CD4-positive, alpha-beta T cell treated with Interleukin-15 for 1 hour (primary cell): ENCODE measurements around the gene RYR1.
"Not testable (repeated sequence)": the region's sequence is repeated elsewhere in the genome, so short reads cannot be mapped to it uniquely, and the experiment has no call there.

Experiments
- DNase-seq: peaks from one replicate; pipeline ENCODE4 v3.0.0-alpha.2; 2020

RYR1 gene

DNA sequence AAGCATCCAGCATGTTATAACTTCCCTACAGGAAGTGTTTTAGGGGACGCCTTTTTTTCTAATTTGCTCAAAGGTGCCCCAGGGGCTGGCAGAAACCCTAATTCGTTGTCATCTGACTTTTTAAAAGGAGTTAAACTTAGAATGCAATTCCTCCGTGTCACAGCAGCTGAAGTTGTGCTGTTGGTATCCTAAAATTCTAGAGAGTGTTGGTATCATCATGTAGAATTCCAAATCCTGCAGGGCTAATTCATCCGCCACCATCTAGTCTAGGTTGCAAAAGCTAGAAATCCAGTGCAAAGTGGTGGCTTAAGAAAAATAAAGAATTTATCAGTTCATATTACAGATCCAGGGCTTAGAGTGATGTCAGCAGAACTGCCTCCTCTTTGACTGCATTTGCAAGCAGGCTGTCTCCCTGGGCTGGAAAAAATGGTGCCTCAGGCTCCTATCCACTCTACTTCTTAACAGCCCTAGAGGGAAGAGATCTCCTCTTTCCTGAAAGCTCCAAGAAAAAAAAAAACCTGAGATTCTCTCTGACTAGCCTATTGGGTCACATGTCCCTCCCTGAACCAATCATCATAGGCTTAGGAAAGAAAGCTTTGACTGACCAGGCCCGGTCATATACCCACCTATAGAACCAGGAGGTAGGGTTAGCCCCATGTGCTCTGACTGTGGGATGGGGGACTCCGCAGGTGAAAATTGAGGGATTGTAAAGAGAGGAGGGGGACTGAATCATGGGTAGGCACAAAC, 111.3 kb downstream of the RYR1 start:
- no peak for DNase-seq

DNA sequence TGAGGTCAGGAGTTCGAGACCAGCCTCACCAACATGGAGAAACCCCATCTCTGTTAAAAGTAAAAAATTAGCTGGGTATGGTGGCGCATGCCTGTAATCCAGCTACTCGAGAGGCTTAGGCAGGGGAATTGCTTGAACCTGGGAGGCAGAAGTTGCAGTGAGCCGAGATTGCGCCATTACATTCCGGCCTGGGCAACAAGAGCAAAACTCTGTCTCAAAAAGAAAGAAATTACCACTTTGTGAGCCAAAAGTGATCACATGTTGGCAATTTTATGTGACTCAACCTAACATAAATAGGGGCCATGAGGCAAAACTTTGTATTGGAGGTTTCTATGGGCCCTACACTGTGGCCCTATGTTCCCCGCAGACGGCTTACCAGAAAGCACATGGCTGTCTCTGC, 112.1 kb downstream of the RYR1 start:
- no peak for DNase-seq

DNA sequence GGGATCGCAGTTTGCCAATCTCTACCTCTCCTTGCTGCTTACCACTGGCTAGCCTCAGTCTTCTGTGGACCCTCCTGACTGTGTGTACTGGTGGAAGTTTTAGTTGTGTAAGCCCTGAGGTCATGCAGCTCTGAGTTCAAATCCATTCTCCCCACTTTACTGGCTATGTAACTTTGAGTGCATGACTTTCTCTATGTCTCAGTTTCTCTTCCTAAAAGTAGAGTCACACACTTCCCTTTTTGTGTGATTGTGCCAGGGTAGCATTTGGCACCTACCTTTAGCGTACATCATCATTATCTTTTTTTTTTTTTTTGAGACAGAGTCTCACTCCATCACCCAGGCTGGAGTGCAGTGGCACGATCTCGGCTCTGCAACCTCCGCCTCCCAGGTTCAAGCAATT, 113.9 kb downstream of the RYR1 start:
- DNase-seq: no peak

DNA sequence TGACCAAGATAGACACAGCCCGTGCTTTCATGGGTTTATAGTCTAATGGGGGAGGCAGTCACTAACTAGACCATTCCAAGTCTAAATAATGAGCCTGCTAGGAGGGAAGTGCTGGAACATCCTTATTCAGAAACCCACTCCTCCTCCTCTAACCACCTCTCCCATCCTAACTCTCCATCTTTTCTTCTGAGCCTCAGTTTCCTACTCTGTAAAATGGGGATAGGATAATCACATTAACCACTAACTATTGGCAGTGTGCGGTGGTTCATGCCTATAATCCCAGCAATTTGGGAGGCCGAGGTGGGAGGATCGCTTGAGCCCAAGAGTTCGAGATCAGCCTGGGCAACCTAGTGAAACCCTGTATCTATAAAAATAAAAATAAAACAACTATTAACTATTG, 115.6 kb downstream of the RYR1 start:
- DNase-seq: no peak

DNA sequence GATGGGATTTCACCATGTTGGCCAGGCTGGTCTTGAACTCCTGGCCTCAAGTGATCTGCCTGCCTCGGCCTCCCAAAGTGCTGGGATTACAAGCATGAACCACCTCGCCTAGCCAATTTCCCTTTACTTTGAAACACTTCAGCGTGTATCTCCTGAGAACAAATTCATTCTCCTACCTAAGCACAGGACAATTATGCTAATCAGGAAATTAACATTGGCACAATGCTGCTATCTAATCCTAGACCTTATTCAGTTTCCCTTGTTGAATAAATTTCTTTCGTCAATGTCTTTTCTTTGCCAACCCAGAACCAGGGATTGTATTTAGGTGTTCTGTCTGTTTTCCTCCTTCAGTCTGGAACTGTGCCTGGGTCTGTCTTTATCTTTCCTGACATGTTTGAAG, 116.5 kb downstream of the RYR1 start:
- DNase-seq: no peak

DNA sequence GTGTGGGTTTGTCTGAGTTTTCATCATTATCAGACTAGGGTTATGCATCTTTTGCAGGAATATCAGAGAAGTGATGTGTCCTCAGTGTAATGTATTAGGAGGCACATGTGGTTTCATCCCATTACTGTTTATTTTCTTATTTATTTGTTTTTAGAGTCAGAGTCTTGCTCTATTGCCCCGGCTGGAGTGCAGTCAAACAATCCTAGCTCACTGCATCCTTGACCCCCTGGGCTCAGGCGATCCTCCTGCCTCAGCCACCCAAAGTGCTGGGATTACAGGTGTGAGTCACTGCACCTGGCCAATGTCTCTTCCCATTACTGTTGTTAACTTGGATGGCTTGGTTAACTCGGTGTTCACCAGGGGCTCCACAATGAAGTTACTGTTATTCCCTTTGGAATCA, 116.9 kb downstream of the RYR1 start:
- no peak for DNase-seq

DNA sequence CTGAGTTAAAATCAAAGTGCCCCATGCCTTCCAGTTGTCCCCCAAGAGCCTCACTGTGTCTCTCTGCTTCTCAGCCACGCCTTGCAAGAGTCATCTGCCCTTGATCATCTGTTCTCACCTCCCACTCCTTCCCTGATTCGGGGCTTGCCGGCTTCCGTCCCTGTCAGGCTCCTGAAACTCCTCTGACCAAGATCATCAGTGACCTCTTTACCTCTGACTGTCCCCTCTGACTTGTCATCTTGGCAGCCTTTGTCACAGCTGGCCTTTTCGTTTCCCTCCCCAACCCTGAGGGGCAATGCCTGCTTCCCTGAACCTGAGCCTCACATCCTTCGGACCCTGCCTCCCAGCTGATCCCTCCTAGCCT, 117.9 kb downstream of the RYR1 start:
- no peak for DNase-seq

DNA sequence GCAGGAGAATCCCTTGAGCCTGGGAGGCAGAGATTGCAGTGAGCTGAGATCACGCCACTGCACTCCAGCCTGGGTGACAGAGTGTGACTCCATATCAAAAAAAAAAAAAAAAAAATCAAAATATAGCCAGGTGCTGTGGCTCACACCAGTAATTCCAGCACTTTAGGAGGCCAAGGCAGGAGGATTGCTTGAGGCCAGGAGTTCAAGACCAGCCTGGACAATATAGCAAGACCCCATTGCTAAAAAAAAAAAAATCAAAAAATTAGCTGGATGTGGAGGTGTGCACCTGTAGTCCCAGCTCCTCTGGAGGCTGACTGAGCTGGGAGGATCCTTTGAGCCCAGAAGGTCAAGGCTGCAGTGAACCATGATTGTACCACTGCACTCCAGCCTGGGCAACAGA, 119.7 kb downstream of the RYR1 start:
- not testable (repeated sequence) for DNase-seq

DNA sequence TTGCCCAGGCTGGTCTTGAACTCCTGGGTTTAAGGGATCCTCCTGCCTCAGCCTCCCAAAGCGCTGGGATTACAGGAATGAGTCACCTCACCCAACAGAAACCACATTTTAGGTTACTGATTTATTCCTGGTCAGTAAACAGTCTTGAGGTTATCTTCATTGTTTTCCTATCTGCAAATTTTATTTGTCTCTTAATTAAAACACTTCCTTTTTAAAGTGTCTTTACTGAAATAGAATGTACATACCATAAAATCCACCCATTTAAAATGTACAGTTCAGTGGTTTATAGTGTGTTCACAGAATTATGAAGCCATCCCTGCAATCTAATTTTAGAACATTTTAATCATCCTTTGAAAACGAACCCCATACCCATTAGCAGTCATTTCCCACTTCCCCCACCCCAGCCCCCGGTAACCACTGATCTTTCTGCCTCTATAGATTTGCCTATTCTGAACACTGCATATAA, 121.2 kb downstream of the RYR1 start:
- DNase-seq: no peak

DNA sequence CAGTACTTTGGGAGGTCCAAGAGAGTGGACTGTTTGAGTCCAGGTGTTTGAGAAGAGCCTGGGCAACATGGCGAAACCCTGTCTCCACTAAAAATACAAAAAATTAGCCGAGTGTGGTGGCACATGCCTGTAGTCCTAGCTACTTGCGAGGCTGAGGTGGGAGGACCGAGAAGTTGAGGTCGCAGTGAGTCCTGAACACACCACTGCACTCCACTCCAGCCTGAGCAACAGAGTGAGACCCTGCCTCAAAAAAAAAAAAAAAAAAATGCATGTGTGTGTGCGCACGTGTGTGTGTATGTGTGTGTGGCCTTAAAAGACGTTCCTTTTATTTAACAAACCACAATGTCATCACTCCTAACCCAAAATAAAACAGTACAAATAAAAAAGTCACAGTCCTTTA, 121.7 kb downstream of the RYR1 start:
- DNase-seq: no peak

DNA sequence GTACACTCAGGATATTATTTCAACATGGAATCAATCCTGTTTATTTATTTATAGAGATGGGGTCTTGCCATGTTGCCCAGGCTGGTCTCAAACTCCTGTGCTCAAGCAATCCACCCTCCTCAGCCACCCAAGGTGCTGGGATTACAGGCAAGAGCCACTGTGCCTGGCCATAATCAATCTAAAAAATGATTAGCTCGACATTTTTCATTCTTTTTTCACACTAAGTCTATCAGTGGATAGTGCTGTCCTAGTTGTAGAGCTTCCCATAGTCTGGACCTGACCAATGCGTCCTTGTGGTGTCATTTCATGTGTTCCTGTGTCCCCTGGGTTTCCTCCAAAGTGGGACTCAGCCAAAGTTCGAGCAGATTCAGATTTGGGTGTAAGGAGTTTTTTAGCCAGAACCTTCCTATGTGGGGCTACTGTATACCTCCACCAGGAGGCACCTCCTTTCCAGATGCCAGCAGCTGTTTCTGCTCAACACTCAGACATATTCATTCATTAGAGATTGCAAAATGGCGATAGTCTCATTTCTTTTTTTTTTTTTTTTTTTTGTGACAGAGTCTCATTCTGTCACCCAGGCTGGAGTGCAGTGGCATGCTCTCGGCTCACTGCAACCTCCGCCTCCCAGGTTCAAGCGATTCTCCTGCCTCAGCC, 123.2 kb downstream of the RYR1 start:
- no peak for DNase-seq

DNA sequence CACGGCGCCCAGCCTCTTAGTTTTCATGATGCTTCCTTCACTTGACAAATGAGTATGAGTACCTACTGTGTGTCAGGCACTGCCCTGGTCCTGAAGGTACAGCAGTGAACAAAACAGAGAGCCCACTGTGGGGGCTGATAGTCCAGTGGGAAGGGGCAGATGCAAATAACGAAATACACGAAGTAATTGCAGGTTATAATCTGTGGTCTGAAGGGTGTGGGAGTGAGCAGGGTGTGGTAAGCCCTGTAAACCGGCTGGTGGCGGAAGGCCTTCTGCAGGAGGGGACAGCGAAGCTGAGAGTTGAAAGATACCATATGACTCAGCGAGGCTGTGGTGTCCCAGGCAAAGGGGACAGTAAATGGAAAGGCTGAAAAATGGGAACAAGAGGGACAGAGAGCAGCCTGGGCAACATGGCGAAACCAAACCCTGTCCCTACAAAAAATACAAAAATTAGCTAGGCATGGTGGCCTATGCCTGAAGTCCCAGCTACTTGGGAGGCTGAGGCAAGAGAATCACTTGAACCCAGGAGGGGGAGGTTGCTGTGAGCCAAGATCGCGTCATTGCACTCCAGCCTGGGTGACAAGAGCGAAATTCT, 123.8 kb downstream of the RYR1 start:
- peak; percentile 48 for DNase-seq

DNA sequence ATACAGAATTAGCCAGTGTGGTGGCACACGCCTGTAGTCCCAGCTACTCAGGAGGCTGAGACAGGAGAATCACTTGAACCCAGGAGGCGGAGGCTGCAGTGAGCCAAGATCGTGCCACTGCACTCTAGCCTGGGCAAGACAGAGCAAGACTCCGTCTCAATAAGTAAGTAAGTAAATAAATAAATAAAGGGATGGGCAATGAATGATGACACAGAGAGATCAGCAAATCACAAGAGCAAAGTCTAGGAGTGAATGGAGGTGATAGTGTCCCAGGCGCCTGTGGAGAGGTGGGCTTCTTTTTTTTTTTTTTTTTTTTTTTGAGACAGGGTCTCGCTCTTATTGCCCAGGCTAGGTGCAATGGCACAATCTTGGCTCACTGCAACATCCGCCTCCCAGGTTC, 125.4 kb downstream of the RYR1 start:
- not testable (repeated sequence) for DNase-seq

DNA sequence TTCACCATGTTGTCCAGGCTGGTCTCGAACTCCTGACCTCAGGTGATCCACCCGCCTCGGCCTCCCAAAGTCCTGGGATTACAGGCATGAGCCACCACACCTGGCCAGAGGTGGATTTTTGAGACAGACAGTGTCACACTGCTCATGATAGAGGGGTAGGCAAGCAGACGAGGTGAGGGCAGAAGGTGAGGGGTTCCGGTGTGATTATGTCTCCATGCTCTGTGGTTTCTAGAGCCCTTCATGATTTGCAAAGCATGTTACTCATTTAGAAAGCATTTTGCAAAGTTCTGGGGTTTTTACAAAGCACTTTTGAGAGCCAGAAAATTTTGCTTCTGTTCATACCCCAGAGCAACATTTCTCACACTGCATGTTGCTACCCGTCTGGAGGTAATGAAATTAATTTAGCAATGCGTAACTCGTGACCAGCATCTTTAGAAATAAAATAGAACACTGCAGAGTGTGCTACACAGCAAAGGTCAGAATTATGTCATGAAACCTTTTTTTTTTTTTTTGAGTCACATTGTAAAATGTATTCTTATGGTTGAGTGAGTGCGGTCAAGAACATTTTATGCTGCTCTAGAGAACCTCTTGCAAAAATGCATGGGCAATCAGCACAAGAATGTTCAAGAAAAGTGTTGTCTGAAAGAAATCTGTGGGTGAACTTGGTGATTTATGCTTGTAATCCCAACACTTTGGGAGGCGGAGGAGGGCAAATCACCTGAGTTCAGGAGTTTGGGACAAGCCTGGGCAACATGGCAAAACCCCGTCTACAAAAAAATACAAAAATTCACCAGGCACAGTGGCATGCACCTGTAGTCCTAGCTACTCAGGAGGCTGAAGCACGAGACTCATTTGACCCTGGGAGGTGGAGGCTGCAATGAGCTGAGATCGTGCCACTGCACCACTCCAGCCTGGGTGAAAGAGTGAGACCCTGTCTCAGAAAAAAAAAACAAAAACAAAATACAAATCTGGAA, 126.2 kb downstream of the RYR1 start:
- DNase-seq: no peak

DNA sequence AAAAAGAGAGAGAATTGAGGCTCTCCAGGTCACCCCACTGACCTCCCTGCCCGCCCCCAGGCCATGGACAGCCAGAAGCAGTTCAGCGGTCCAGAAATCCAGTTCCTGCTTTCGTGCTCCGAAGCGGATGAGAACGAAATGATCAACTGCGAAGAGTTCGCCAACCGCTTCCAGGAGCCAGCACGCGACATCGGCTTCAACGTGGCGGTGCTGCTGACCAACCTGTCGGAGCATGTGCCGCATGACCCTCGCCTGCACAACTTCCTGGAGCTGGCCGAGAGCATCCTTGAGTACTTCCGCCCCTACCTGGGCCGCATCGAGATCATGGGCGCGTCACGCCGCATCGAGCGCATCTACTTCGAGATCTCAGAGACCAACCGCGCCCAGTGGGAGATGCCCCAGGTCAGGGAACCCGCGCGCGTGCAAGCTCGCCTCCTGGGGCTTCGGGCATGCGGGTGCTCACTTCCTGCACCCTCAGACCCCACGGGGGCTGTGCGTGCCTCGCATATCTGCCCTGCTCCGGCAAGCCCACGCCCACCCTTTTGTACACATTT, 127.6 kb downstream of the RYR1 start:
- no peak for DNase-seq

DNA sequence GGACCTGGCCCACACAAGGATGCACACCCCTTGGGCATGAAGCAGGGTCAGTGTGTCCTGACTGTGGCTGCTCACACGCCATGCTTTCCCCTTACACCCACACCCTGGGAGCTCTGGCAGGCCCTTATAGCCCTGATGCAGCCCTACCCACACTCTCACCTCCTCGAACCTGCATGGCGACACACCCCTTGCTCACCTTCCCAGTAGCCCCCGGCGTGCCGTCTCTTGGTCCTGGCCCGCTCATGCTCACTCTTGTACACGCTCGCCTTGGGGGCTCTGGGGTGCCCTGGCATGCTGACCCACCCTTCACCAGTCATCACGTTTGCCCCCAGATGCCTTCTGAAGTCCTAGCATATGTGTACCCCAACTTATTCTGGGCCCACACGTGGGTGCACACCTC, 128.2 kb downstream of the RYR1 start:
- DNase-seq: no peak

DNA sequence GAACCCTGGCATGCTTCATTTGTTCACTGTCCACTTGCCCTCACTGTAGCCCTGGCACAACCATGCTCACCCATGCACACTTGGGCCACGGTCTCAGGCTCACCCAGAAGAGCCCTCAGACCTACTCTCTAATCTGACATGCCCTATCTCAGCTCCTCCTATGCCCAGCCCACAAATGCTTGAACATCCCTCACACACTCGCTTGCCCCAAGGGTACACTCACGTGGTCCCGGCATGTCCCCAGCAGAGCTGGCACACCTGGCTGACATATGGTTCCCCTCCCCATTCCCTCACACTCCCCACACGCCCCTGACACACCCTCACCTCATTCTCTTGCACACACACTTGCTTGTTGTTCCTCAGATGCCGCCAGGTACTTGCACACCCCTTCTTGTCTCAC, 128.6 kb downstream of the RYR1 start:
- DNase-seq: no peak

DNA sequence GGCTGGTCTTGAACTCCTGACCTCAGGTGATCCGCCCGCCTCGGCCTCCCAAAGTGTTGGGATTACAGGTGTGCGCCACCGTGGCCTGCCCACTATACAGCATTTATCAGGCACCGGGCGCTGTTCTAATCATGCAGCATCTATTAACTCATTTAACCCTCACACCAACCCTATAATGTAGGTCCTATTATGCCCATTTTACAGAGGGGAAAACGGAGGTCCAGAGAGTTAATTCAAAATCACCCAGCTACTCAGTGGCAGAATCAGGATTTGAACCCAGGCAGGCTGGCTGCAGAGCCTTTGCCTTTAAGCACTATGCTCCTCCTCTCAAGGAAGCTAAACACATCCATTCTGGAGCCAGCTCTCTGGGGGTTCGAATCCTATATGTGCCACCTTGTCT, 130.0 kb downstream of the RYR1 start:
- DNase-seq: no peak

DNA sequence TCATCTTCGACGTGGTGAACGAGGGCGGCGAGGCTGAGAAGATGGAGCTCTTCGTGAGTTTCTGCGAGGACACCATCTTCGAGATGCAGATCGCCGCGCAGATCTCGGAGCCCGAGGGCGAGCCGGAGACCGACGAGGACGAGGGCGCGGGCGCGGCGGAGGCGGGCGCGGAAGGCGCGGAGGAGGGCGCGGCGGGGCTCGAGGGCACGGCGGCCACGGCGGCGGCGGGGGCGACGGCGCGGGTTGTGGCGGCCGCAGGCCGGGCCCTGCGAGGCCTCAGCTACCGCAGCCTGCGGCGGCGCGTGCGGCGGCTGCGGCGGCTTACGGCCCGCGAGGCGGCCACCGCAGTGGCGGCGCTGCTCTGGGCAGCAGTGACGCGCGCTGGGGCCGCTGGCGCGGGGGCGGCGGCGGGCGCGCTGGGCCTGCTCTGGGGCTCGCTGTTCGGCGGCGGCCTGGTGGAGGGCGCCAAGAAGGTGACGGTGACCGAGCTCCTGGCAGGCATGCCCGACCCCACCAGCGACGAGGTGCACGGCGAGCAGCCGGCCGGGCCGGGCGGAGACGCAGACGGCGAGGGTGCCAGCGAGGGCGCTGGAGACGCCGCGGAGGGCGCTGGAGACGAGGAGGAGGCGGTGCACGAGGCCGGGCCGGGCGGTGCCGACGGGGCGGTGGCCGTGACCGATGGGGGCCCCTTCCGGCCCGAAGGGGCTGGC, 131.6 kb downstream of the RYR1 start:
- DNase-seq: no peak

DNA sequence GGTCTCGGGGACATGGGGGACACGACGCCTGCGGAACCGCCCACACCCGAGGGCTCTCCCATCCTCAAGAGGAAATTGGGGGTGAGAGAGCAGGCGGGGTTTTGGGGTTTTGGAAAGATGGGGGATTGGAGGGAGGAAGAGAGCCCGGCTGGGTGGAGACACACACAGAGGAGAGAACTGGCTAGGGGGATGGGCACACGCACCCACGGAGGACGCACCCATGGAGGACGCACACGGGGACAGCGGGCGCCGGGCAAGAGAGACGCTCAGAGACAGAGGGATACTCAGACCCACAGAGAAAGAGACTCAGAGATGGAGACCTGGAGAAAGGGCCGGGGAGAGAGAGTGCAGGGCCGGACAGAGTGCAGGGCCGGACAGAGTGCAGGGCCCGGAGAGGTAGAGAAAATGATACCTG, 132.2 kb downstream of the RYR1 start:
- no peak for DNase-seq

DNA sequence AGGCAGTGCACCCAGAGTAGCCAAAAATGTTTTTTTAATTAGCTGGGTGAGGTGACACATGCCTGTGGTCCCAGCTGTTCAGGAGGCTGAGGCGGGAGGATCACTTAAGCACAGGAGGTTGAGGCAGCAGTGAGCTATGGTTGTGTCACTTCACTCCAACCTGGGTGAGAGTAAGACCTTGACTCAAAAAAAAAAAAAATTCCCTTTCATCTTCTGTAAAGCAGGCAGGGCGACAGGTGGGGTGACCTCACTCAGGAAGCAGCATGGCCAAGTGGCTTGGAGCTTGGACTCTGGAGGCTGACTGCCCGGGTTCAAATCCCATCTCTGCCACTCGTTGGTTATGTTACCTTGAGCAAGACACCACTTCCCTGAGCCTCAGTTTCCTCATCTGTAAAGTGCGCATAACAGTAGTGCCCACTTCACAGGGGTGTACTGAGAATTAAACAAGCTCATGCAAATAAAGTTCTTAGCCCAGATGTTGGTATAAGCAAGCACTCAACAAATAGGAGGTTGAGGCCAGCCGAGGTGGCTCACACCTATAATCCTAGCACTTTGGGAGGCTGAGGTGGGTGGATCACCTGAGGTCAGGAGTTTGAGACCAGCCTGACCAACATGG, 136.0 kb downstream of the RYR1 start:
- DNase-seq: no peak

DNA sequence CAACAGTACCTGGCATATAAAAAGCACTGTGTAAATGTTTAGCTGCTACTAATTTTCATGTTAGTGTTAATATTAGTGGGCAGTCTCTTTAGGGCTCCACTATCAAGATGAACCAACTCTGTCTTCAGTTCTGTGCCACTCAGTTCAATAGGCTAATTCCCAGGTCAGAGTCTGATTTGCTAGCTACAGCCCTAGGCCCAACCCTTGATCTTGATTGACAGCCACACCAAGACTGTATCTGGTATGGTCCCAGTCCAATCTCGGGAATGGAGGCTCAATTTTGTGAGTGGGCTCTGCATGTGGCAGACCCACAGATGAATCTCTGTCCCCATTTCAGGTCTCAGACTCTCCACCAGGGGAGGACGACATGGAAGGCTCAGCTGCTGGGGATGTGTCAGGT, 138.2 kb downstream of the RYR1 start:
- DNase-seq: no peak
